Measurements from ENCODE around the gene NRIP2.

NRIP2 gene

GRCh38 chr12:2819810-2820209 is 15.0 kb downstream of the NRIP2 start:
- no peak for TF ChIP-seq CTCF (IDR thresholded peaks at IDR 0.05; ENCODE audit: insufficient read depth, missing control alignments)
- FAIRE-seq (no peak), DNase-seq (ENCODE audit: insufficient read length, low spot score) (no peak)

- TF ChIP-seq CTCF (IDR thresholded peaks at IDR 0.05; ENCODE audit: insufficient read depth, missing control alignments): peak; percentile 77
- DNase-seq (ENCODE audit: insufficient read length, low spot score): peak; percentile 47
- FAIRE-seq: no peak
Observed at GRCh38 chr12:2813214-2814185, 21.3 kb downstream of the NRIP2 start.

- FAIRE-seq (peak; percentile 32), DNase-seq (ENCODE audit: insufficient read length, low spot score) (peak; percentile 84)
- no peak for TF ChIP-seq CTCF (IDR thresholded peaks at IDR 0.05; ENCODE audit: insufficient read depth, missing control alignments)
Observed at GRCh38 chr12:2812290-2813213, 22.3 kb downstream of the NRIP2 start, which contains the start of gene ITFG2. Gene ITFG2, plus strand, starts transcription at chr12:2812668. Its CDS starts 93 bp downstream, at chr12:2812761.

GRCh38 chr12:2811801-2812200 is 23.0 kb downstream of the NRIP2 start:
- FAIRE-seq (no peak), DNase-seq (ENCODE audit: insufficient read length, low spot score) (no peak)
- TF ChIP-seq CTCF (IDR thresholded peaks at IDR 0.05; ENCODE audit: insufficient read depth, missing control alignments): no peak

GRCh38 chr12:2806700-2807099 is 28.1 kb downstream of the NRIP2 start:
- FAIRE-seq (no peak), DNase-seq (ENCODE audit: insufficient read length, low spot score) (no peak)
- TF ChIP-seq CTCF (IDR thresholded peaks at IDR 0.05; ENCODE audit: insufficient read depth, missing control alignments): no peak

GRCh38 chr12:2805143-2805520 is 29.7 kb downstream of the NRIP2 start:
- no peak for DNase-seq (ENCODE audit: insufficient read length, low spot score)
- TF ChIP-seq CTCF (IDR thresholded peaks at IDR 0.05; ENCODE audit: insufficient read depth, missing control alignments): no peak
- FAIRE-seq: no peak

All from D721Med (cell line).